ENCODE data around the gene SLAMF9.
A peak's percentile ranks its signal among the peaks of the same experiment; 100 is the strongest.

The SLAMF9 gene

DNA sequence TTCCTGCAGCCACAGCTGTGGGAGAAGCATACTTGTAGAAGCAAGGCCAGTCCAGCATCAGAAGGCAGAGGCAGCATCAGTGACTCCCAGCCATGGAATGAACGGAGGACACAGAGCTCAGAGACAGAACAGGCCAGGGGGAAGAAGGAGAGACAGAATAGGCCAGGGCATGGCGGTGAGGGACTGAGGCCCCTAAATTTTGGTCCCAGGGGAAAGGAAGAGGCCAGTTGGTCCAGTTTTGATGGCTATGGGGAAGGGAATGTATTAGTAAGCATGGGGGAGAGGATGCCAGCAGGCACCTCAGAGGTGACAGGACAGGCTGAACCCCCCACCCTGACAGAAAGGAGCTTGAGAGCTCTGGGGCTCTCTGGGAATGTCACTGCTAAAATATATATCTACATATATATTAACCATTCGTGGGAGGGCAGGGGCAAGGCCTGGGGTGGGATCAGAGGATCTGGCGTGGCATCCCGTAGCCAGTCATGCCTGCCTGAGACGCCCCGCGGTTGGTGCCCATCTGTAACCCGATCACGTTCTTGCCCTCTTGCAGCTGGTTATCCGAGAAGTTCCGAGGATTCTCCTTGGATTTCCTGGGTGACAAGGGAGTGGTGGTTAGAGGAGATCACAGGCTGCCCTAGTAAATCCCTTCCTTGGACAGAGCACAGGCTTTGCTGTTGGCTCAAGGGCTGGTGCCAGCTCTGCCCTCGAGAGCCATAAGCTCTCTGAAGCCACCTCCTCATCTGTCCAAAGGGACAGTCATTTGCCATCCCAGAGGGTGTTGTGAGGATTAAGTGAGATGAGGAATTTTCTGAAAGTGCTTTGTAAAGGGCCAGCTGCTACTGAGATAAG is 35.5 kb downstream of the SLAMF9 start:
- Histone ChIP-seq H3K9me2 (replicated peaks; ENCODE audit: insufficient read depth, low read length) (no peaks in the 10 kb centered on the region), H3K36me3 (replicated peaks; ENCODE audit: insufficient read depth, low read length) (peaks cover 10% of the 10 kb centered on the region), H4K20me1 (ENCODE audit: insufficient read depth, low read length) (no peaks in the 10 kb centered on the region), H3K79me2 (ENCODE audit: low read length) (peaks cover 43% of the 10 kb centered on the region), H2AFZ (ENCODE audit: low read length) (no peak overlapping the region), H3K9ac (ENCODE audit: low read length) (no peak overlapping the region), H3F3A (ENCODE audit: insufficient read depth, low read length) (peaks cover 5% of the 10 kb centered on the region), H3K4me1 (ENCODE audit: low read length) (peaks cover 30% of the 10 kb centered on the region), H3K27me3 (replicated peaks; ENCODE audit: insufficient read depth, low read length) (no peaks in the 10 kb centered on the region), H3K4me3 (ENCODE audit: low read length) (no peak overlapping the region), H3K4me2 (ENCODE audit: low read depth, low read length) (no peak overlapping the region), H3K27ac (ENCODE audit: low read length) (peak overlapping the region; percentile 12; the same call in 1 of the 2 replicates), H3K9me3 (replicated peaks; ENCODE audit: insufficient read depth, low read length) (no peaks in the 10 kb centered on the region)
- DNase-seq = no peak
- TF ChIP-seq, protein P1, sequence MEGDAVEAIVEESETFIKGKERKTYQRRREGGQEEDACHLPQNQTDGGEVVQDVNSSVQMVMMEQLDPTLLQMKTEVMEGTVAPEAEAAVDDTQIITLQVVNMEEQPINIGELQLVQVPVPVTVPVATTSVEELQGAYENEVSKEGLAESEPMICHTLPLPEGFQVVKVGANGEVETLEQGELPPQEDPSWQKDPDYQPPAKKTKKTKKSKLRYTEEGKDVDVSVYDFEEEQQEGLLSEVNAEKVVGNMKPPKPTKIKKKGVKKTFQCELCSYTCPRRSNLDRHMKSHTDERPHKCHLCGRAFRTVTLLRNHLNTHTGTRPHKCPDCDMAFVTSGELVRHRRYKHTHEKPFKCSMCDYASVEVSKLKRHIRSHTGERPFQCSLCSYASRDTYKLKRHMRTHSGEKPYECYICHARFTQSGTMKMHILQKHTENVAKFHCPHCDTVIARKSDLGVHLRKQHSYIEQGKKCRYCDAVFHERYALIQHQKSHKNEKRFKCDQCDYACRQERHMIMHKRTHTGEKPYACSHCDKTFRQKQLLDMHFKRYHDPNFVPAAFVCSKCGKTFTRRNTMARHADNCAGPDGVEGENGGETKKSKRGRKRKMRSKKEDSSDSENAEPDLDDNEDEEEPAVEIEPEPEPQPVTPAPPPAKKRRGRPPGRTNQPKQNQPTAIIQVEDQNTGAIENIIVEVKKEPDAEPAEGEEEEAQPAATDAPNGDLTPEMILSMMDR (IDR thresholded peaks at IDR 0.05; ENCODE audit: low read length) = no peak
- no peak for TF ChIP-seq EZH2 (optimal IDR thresholded peaks at IDR 0.05; ENCODE audit: low read depth, low read length)
- TF ChIP-seq EZH2phosphoT487 (IDR thresholded peaks at IDR 0.05; ENCODE audit: low read length) = no peak

DNA sequence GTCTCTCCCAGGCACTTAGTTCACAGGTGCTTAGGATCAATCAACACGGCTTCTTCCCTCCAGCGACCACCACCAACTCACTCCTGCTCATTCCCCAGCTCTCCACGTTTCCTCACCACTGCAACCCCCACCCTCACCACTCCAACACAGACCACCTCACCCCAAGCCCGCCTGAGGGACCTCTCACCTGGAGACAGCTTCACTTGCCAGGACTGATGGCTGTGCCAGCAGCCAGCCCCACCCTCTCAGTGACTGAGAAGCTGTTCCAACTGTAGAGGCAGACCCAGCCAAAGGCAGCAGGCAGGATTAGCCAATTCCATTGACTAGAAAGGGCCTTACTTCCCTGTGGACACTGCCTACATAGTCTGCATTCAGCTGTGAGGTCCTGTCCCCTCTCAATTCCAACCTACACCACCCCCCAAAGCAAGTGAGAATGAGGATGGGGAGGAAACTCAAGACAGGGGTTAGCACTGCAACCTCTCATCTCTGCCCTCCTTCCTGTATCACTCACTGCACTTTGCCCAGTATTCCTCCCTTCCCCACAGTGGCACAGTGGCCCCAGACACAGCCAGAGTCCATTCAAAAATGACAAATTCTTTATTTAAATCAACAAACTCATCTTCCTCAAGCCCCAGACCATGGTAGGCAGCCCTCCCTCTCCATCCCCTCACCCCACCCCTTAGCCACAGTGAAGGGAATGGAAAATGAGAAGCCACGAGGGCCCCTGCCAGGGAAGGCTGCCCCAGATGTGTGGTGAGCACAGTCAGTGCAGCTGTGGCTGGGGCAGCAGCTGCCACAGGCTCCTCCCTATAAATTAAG is 36.3 kb downstream of the SLAMF9 start:
- peaks cover 21% of the 10 kb centered on the region for H3K4me1 ChIP-seq (ENCODE audit: low read length)
- H3K4me2 ChIP-seq (ENCODE audit: low read depth, low read length) = no peak overlapping the region
- H2AFZ ChIP-seq (ENCODE audit: low read length) = no peak overlapping the region
- peaks cover 10% of the 10 kb centered on the region for H3K36me3 ChIP-seq (replicated peaks; ENCODE audit: insufficient read depth, low read length)
- no peaks in the 10 kb centered on the region for H3K27me3 ChIP-seq (replicated peaks; ENCODE audit: insufficient read depth, low read length)
- no peak overlapping the region for H3K4me3 ChIP-seq (ENCODE audit: low read length)
- H4K20me1 ChIP-seq (ENCODE audit: insufficient read depth, low read length) = no peaks in the 10 kb centered on the region
- no peak overlapping the region for H3K9ac ChIP-seq (ENCODE audit: low read length)
- no peaks in the 10 kb centered on the region for H3K9me2 ChIP-seq (replicated peaks; ENCODE audit: insufficient read depth, low read length)
- H3F3A ChIP-seq (ENCODE audit: insufficient read depth, low read length) = peaks cover 5% of the 10 kb centered on the region
- H3K9me3 ChIP-seq (replicated peaks; ENCODE audit: insufficient read depth, low read length) = no peaks in the 10 kb centered on the region
- H3K27ac ChIP-seq (ENCODE audit: low read length) = peak overlapping the region; percentile 10; the same call in 1 of the 2 replicates
- DNase-seq = no peak
- TF ChIP-seq EZH2 (optimal IDR thresholded peaks at IDR 0.05; ENCODE audit: low read depth, low read length) (no peak), EZH2phosphoT487 (IDR thresholded peaks at IDR 0.05; ENCODE audit: low read length) (no peak)
- TF ChIP-seq, protein P1 (IDR thresholded peaks at IDR 0.05; ENCODE audit: low read length) = no peak
- peaks cover 35% of the 10 kb centered on the region for H3K79me2 ChIP-seq (ENCODE audit: low read length)

DNA sequence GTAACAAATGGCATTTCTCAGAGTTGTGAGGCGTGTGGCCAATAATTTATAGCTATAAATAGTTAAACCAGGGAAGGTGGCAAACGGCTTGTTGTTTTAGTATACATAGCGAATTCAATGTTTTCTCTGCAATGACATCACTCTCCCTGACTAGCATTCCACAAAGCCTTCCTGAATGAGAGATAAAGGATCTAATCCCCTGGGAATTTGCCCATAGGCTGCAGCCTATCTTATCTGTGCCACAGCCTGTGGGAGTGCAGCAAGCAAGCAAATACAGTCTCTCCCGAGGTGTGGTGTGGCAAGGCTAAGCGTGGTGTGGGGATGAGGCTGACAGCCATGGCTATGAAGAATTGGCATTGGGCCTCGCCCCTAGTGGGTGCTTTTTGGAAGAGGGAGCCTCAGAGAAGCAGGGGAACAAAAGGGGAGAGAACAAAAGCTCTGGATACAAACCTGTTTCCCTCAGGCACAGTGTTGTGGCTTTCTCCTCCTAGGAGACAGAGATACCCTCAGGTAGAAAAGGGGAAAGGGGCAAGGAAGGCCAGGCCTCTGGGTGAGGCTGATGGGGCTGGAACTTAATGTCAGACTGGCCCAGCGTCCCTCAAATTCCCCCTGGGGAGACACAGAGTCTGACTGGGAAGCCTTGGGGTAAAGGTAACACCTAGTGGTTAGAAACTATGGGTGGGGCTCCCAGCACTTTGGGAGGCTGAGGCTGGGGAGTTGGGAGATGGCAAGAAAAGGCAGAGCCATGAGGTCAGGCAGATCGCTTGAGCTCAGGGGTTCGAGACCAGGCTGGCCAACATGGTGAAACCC is 37.6 kb downstream of the SLAMF9 start:
- H3K4me1 ChIP-seq (ENCODE audit: low read length) = peaks cover 12% of the 10 kb centered on the region

More for the DNA sequence above, 37.6 kb downstream of the SLAMF9 start:
- Histone ChIP-seq H3K4me2 (ENCODE audit: low read depth, low read length) (no peak overlapping the region), H3K27me3 (replicated peaks; ENCODE audit: insufficient read depth, low read length) (no peaks in the 10 kb centered on the region), H3K9me3 (replicated peaks; ENCODE audit: insufficient read depth, low read length) (no peaks in the 10 kb centered on the region), H3F3A (ENCODE audit: insufficient read depth, low read length) (peaks cover 1% of the 10 kb centered on the region; the same call in 1 of the 2 replicates), H3K36me3 (replicated peaks; ENCODE audit: insufficient read depth, low read length) (peaks cover 10% of the 10 kb centered on the region), H3K27ac (ENCODE audit: low read length) (no peak overlapping the region), H3K9me2 (replicated peaks; ENCODE audit: insufficient read depth, low read length) (no peaks in the 10 kb centered on the region), H4K20me1 (ENCODE audit: insufficient read depth, low read length) (no peaks in the 10 kb centered on the region), H3K9ac (ENCODE audit: low read length) (no peak overlapping the region), H3K4me3 (ENCODE audit: low read length) (no peak overlapping the region), H2AFZ (ENCODE audit: low read length) (no peak overlapping the region), H3K79me2 (ENCODE audit: low read length) (peaks cover 22% of the 10 kb centered on the region)
- DNase-seq = no peak
- TF ChIP-seq EZH2 (optimal IDR thresholded peaks at IDR 0.05; ENCODE audit: low read depth, low read length) = no peak
- TF ChIP-seq EZH2phosphoT487 (IDR thresholded peaks at IDR 0.05; ENCODE audit: low read length) = no peak
- TF ChIP-seq, protein P1 (IDR thresholded peaks at IDR 0.05; ENCODE audit: low read length) = no peak

Measured in MM.1S (cell line).